GM21423 (cell line): ENCODE results near the gene MTARC2.
A peak's percentile ranks its signal among the peaks of the same experiment; 100 is the strongest.
"Not testable (repeated sequence)": the region's sequence is repeated elsewhere in the genome, so short reads cannot be mapped to it uniquely, and the experiment has no call there.

ENCODE experiments used
- ATAC-seq: cut with Tn5 transposase; IDR thresholded peaks from one replicate; pipeline ENCODE4 v1.9.1; 2021; ENCODE audit warnings: mild to moderate bottlenecking, moderate library complexity; ENCODE audit not compliant: unreplicated experiment

Gene MTARC2

DNA sequence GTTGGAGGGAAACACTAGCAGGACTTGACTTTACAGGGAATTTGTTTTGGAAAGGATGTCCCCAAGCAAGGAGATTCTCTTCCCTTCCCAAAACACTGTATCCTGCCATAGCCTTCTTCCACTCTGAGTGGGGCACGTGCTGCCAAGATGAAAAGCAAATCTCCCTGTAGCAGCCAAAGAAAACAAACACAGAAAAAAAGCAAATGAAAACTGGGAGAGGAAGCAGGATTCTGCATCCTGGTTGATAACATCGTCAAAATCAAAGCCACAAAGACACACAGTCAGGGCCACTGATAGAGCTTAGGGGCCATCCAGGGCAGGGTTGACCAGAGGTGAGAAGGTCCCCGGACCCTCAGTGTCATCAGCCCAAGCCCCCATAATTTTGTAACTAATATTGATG, 16.0 kb upstream of the MTARC2 start:
- ATAC-seq, result no peak

DNA sequence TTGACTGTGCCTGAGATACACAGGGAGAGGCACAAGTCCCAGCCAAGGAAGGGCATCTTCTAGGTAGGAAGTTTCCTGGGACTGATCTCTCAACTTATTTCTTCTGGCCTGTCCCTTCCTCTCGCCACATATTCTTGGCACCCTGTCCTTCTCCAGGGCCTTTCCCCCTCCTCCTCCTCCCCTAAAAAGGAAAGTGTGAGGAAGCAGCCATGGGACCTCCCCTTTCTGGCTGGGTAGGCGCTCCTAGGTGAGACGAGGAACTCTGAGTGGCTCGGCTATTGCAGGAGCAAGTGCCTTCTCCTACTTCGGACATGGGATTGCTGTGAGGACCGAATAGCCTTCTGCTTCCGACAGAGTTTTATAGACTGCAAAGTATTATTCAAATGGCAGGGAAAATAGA, 15.5 kb upstream of the MTARC2 start:
- ATAC-seq, result no peak

DNA sequence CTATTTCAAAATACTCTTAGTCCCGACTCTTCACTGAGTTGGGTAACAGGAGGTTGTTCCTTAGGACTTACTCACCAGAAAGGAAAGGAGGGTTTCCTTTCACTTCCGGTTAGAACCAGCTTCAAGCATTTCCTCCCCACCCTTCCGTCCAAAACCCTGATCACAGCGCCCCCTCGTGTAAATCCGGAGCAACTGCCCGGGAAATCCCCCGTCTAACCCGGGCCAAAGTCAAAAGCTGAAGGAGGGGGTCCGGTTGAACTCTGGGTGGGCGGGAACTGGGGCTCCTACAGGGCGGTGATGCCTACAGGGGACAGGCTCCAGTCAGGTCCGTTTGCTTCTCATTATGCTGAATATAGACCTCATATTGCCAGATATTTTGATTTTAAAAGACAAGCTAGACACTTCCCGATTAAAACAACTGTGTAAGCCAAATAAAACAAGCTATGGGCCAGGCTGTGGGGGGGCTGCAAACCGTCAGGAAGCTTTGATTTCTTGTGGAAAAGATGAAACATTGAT, 15.0 kb upstream of the MTARC2 start:
- ATAC-seq, result peak; percentile 95

DNA sequence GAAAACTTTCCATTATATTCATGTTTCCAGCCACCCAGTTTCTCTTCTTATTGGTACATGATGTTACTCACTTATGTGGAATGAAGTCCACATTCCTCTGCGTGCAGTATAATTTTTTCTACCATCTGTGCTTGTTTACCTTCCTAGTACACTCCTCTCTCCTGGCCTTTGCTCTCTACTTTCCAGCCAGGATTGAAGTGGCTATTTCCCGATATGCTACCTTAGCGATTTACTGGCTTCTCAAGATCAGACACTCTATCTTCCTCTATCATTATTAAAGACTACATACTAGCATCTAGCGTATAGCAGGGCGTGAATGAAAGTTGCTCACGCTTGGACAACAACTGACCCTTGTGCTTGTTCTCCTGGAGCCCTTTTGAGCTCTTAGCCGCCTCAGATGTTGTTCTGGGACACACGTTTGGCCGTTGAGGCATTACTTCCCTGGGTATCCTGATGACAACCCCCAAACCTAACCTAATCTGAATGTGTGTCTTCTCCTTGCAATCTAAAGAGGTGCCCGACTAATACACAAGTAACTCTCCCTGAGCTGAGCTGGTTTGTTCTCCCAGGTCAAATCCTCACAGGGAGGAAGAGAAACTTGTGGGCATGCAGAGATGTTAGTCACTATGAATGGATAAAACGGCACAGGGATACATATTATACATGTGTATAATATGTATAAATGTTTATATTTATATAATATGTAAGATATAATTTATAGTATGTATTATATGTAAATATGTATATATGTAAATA, 13.4 kb upstream of the MTARC2 start:
- ATAC-seq, result no peak

DNA sequence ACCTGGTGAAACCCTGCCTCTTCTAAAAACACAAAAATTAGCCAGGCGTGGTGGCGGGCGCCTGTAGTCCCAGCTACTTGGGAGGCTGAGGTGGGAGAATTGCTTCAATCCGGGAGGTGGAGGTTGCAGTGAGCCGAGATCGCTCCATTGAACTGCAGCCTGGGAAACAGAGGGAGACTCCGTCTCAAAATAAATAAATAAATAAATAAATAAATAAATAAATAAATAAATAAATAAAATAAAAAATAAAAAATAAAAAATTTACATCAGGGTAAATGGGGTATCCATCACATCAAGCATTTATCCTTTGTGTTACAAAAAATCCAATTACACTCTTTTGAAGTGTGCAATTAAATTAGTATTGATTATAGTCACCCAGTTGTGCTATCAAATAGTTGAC, 11.8 kb upstream of the MTARC2 start:
- not testable (repeated sequence) for ATAC-seq

DNA sequence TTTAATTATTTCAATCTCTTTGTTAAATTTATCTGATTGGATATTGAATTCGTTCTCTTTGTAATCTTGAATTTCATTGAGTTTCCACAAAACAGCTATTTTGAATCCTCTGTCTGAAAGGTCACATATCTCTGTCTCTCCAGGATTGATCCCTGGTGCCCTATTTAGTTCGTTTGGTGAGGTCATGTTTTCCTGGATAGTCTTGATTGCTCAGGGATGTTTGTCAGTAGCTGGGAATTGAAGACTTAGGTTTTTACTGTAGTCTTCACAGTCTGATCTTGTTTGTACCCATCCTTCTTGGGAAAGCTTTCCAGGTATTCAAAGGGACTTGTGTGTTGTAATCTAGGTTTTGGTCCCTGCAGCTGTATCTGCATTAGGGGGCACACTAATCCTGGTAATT, 6.8 kb upstream of the MTARC2 start:
- no peak for ATAC-seq

DNA sequence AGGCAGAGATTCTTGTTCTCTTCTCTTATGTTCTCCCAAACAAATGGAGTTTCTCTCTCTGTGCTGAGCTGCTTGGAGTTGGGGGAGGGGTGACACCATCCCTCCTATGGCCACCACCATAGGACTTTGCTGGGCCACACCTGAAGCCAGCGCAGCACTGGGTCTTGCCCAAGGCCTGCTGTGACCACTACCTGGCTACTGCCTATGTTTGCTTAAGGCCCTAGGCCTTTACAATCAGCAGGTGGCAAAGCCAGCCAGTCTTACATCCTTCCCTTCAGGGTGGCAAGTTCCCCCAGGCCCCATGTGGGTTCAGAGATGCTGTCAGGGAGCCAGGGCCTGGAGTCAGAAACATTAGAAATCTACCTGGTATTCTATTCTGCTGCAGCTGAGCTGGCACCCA, 6.3 kb upstream of the MTARC2 start:
- no peak for ATAC-seq

DNA sequence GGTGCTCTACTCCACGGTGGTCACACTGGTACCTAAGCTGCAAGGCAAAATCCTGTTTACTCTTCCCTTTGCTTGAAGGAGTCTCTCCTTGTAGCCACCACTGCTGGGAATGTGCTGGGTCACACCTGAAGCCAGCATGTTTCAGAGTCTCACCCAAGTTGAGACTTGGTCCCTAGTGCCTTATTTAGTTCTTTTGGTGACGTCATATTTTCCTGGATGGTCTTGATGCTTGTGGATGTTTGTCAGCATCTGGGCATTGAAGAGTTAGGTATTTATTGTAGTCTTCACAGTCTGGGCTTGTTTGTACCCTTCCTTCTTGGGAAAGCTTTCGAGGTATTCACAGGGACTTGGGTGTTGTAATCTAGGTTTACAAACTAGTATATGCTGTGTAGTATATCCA, 5.6 kb upstream of the MTARC2 start:
- no peak for ATAC-seq

DNA sequence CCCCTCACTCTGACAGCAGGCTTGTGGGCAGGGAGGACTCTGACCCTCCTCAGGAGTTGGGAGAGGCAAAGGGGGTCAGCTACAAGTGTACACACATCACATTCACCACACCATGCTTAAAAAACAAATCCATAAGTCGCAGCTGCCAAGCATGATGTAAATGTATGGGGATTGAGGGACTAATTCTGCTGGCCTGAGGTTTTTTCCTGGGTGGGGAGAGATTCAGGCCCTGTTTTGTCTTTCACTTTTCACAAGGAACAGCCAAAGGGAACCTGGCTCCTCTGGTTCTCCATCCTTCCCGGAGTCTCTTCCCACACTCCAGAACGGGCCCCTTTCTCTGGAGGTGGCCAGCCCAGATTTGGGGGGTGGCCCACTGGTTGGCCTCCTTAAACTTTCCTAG, 1.3 kb upstream of the MTARC2 start:
- ATAC-seq, result no peak

DNA sequence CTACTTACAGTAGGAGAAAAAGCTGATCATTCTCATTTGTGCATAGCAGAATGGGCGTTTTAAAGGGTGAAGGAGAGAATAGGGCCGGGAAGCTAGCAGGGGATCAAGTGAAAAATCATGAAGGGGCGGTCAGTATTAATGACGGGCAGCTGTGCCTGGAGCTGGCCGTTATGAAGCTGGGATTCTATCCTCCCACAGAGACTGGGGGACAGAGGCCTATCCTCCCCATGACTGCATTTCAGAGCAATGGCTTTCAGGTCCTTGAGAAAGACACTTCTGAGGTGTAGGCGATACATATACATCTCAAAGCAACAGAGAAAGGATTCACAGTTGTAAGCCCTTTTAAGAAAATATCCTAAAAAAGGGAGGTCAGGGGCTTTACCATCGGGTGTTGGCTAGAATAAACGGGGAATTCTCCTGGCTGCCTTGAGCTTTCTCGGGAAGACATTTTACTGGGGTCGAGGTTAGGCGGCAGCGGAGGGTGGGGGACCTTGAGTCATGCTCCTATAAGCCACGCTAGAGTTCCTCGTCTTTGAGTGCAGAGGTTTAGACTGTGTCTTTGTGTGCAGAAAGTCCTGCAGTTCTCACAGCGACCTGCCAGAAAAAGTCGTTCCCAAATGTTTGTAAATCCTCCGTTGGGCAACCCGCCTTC, 559 bp upstream of the MTARC2 start:
- ATAC-seq, result peak; percentile 5

DNA sequence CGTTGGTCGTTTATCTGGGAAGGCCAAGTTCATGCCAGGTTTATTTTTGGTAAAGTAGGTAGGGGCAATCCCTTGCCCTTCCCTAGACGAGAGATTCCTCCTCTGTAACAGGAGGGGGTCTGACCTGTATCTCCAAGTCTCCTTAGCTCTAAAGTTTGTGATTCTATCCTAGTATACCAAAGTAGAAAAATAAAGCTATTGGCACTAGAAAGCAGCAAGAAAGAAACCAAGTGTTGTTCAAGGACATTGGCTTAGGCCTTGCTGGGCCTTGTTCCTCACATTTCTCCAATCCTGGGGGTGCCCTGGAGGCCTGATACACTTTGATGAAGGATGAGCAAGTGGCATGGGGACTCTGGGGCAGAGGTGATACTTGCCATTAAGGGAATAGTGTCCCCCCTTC, 814 bp downstream of the MTARC2 start:
- ATAC-seq, result no peak

DNA sequence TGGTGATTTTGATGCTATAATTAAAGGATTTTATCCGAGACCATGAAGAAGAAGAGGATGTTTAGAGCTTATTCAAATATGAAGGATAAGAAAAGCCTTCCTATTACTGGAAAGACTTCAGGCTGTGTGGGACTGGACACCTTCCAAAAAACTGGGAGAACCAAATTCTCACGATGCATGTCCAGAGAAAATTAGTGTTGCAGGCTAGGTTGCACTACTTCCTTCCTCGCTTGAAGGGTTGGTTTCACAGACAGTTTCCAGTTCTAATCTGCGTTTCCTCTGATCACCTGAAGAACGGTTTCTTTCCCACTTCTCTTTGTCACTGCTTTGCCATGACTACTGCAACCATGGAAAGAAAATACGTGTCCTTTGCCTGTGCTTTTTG, 2.0 kb downstream of the MTARC2 start:
- ATAC-seq, result no peak

DNA sequence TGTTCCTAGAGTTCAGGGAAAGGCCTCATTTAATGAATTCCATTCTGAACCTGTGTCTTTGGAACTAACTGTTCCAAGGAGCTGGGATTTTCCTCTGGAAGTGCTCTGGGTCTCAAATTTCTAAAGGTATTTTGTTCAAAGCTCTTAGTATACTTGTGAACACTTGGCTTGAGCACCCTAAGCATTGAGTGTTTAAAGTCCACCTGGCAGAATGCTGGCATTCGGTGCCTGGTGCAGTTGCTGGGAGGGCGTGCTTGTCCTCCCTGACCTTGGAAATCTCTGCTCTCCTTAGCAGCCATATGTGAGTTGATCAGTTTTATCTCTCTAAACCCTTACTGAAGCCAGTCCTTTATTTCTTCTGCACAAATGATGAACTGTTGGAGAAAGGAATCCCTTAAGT, 3.0 kb downstream of the MTARC2 start:
- ATAC-seq, result no peak

DNA sequence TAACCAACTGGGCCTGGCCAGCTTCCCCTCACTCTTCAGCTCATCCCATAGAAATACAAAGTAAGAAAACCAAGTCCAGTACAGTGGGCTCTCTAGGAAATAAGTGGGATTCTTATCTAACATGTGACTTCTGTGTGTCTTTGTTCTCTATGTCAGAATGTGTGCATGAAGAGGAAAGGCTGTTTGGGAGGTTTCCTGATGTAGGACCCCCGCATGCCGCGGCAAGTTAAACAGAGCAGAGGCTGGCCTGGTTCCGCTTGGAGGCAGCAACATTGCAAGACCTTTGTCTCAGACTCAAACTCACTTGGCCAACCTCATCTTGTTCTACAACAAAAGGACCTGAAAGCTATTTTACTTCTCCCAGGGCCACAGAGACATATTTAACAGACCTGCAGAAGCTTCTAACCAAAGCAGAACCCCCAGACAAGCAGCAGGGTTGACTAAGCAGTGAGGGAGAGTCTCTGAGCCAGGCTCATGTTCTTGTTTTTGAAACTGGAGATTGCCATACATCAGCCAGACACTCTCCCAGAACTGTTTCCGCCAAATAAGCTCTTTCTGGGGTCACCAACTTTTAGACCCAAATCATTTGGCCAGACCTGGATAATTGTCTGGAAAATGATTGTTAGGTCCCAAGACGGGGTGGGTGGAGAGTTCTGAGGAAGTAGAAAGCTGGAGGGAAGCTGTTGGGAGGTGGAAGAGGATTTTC, 6.2 kb downstream of the MTARC2 start:
- no peak for ATAC-seq

DNA sequence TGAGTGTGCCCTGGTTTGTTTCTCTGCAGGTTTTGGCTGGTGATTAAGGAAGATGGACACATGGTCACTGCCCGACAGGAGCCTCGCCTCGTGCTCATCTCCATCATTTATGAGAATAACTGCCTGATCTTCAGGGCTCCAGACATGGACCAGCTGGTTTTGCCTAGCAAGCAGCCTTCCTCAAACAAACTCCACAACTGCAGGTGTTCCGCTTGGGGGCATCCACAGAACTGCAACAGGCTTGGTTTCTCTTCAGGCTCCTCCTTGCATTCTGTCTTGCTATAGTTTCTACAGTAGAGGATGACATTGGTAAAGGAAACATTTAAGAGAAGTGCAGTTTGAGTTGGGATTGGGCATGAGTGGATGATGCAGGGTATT, 6.8 kb downstream of the MTARC2 start:
- no peak for ATAC-seq

DNA sequence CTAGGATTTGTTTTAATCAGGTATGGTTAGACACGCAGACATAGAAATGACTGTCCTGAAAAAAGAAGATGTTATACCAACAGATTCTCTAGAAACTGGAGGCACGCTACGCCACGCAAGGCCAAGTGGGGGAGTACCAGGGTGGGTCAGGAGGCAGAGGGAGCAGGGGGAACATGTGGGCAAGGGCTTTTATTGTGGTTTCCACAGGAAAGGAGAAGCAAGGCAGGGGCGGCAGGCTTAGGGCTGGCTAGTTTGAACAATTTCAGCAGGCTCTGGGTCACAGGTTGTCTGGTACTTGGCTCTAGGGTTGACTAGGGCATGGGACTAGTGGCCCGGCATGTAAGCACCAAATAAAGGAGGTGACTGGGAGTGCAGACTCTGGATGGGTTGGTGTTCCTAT, 7.2 kb downstream of the MTARC2 start:
- ATAC-seq, result no peak

DNA sequence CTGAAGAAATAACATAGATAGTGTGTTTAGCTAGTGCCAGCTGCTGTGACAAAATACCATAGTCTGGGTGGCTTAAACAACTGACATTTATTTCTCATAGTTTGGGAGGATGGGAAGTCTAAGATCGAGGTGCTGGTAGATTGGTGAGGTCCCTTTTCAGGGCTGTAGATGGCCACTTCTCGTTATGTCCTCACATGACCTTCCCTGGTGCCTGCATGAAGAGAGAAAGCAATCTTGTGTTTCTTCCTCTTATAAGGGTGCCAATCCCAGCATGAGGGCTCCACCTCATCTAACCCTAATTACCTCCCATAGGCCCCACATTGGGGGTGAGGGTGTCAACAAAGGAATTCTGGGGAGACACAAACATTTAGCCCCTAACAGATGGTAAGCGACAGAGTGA, 9.3 kb downstream of the MTARC2 start:
- no peak for ATAC-seq

DNA sequence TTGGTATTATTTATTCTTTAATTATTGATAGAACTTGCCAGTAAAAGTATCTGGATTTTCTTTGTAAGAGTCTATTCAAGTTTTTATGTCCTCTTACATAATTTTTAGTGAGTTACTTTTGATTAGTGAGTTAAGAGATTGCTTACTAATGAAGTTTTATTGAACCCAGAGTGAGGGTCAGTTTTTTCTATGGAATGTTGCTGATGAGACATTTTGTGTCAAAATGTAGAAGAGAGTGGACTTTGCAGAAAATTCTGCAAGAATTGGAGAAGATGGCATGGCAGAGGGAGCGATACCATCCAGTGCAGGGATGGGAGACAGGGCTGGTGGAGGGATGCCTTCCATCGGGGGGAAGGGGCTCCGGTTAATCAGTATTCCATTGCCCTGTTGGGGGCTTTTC, 11.0 kb downstream of the MTARC2 start:
- ATAC-seq, result no peak

DNA sequence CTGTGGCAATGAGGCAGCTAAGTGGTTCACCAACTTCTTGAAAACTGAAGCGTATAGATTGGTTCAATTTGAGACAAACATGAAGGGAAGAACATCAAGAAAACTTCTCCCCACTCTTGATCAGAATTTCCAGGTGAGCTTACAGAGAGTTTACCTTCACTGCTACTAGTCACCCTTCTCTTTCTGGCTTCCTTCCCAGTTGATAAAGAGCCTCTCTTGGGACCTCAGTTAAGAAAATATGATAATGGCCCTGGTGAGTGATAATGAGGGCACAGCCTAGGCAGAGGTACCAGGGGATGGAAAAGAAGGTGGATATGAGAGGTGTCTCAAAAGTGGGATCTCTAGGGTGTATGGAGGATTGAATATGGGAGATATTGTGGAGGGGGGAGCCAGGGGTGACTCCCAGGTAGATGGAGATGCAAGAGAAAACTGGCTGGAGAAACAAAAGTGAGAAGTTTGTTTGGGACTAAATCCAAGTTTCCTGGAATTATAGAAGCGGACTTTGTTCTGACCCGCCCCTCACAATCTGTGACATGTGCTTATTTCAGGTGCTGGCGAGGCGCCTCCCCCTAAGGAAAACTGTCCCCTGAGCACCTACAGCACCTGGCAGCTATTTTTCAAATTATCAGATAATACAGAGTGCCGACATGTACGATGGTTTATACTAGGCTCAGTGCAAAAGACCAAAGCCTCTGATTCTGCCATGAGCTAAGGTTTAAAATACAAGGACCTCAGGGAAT, 13.7 kb downstream of the MTARC2 start:
- no peak for ATAC-seq

DNA sequence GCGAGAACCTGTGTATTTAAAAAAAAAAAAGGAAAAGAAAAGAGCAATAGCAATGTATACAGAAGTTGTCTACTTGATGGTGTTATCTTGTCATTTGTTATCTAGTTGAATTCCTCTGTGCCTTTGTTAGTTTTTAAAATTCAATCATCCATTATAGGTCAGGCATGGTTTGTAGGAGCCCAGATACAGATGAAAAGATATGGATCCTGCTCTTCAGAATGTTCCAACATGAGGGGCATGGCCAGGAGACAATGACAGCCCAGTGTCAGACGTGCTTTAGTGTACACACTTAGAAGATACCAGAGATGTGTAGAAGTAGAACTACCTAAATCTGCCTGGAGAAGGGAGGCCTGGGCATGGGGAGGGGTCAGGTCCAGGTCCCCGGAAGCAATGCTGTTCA, 16.6 kb downstream of the MTARC2 start:
- no peak for ATAC-seq
